Neuron (in vitro differentiated cells): ENCODE results near the gene CCL13.

ENCODE experiments used
- H2AFZ ChIP-seq: one replicate; pipeline ENCODE4 v1.6.1; 2013; ENCODE audit warnings: low read depth, mild to moderate bottlenecking, inconsistent platforms, low read length, moderate library complexity
- H3K27me3 ChIP-seq: one replicate; pipeline ENCODE4 v1.6.1; 2013; ENCODE audit warnings: low read length; ENCODE audit not compliant: insufficient read depth
- H3K36me3 ChIP-seq: one replicate; pipeline ENCODE4 v1.6.1; 2013; ENCODE audit warnings: low read length; ENCODE audit not compliant: insufficient read depth
- H3K4me1 ChIP-seq: one replicate; pipeline ENCODE4 v1.6.1; 2013; ENCODE audit warnings: low read length; ENCODE audit not compliant: insufficient read depth
- H3K4me3 ChIP-seq: 2 replicates; pipeline ENCODE4 v1.5.1; 2013; ENCODE audit warnings: mild to moderate bottlenecking, low read length, moderate library complexity
- H3K9me3 ChIP-seq: one replicate; pipeline ENCODE4 v1.6.1; 2013; ENCODE audit warnings: low read length

The CCL13 gene

GRCh38 chr17:34398990-34399389 lies 42.7 kb downstream of the CCL13 start:
- H3K36me3 ChIP-seq: no peaks in the 10 kb centered on the region
- no peak overlapping the region for H2AFZ ChIP-seq
- H3K27me3 ChIP-seq: no peaks in the 10 kb centered on the region
- no peaks in the 10 kb centered on the region for H3K4me1 ChIP-seq
- no peak overlapping the region for H3K4me3 ChIP-seq
- no peaks in the 10 kb centered on the region for H3K9me3 ChIP-seq

GRCh38 chr17:34399725-34400124 lies 43.4 kb downstream of the CCL13 start:
- Histone ChIP-seq H3K4me1 (no peaks in the 10 kb centered on the region), H3K36me3 (no peaks in the 10 kb centered on the region), H3K4me3 (no peak overlapping the region), H2AFZ (no peak overlapping the region), H3K9me3 (no peaks in the 10 kb centered on the region), H3K27me3 (no peaks in the 10 kb centered on the region)

- Histone ChIP-seq H2AFZ (no peak overlapping the region), H3K4me1 (no peaks in the 10 kb centered on the region), H3K9me3 (no peaks in the 10 kb centered on the region), H3K27me3 (no peaks in the 10 kb centered on the region), H3K36me3 (no peaks in the 10 kb centered on the region), H3K4me3 (no peak overlapping the region)
Observed at GRCh38 chr17:34400301-34400931, 44.1 kb downstream of the CCL13 start.

- Histone ChIP-seq H3K27me3 (no peaks in the 10 kb centered on the region), H3K4me1 (no peaks in the 10 kb centered on the region), H3K4me3 (no peak overlapping the region), H3K36me3 (no peaks in the 10 kb centered on the region), H2AFZ (no peak overlapping the region), H3K9me3 (no peaks in the 10 kb centered on the region)
Observed at GRCh38 chr17:34401165-34401564, 44.9 kb downstream of the CCL13 start.

- Histone ChIP-seq H2AFZ (no peak overlapping the region), H3K4me1 (no peaks in the 10 kb centered on the region), H3K36me3 (no peaks in the 10 kb centered on the region), H3K9me3 (no peaks in the 10 kb centered on the region), H3K27me3 (no peaks in the 10 kb centered on the region), H3K4me3 (no peak overlapping the region)
Observed at GRCh38 chr17:34403006-34403405, 46.7 kb downstream of the CCL13 start.

GRCh38 chr17:34406226-34406625 lies 49.9 kb downstream of the CCL13 start:
- no peaks in the 10 kb centered on the region for H3K36me3 ChIP-seq
- H3K9me3 ChIP-seq: no peaks in the 10 kb centered on the region
- H3K4me1 ChIP-seq: no peaks in the 10 kb centered on the region
- H3K4me3 ChIP-seq: no peak overlapping the region
- H3K27me3 ChIP-seq: no peaks in the 10 kb centered on the region
- no peak overlapping the region for H2AFZ ChIP-seq
